ENCODE results near the gene SLC7A6OS. TPM values are rescaled to one million over a fixed set of nuclear protein-coding genes. Genes with fewer than 3 reads are reported as not detected.

The SLC7A6OS gene
- total RNA-seq, 1 experiment from 2014 or later: 11.9 TPM

- no peak for DNase-seq (ENCODE audit: low read depth)
- in situ Hi-C loops (cut with HindIII; ENCODE audit: low pct_unique_long_range_greater_than_20kb, low sequenced_read_pairs): no loop called here
These were observed 23.2 kb downstream of the SLC7A6OS start for GRCh38 chr16:68287276-68288251.

- no peak for DNase-seq (ENCODE audit: low read depth)
- in situ Hi-C loops (cut with HindIII; ENCODE audit: low pct_unique_long_range_greater_than_20kb, low sequenced_read_pairs): no loop called here
These were observed 24.3 kb downstream of the SLC7A6OS start for GRCh38 chr16:68286153-68287074.

GRCh38 chr16:68285683-68286082, 25.1 kb downstream of the SLC7A6OS start:
- no peak for DNase-seq (ENCODE audit: low read depth)
- in situ Hi-C loops (cut with HindIII; ENCODE audit: low pct_unique_long_range_greater_than_20kb, low sequenced_read_pairs): no loop called here

GRCh38 chr16:68284847-68285246, 25.9 kb downstream of the SLC7A6OS start:
- in situ Hi-C loops (cut with HindIII; ENCODE audit: low pct_unique_long_range_greater_than_20kb, low sequenced_read_pairs): no loop called here
- no peak for DNase-seq (ENCODE audit: low read depth)

- DNase-seq (ENCODE audit: low read depth): no peak
- in situ Hi-C loops (cut with HindIII; ENCODE audit: low pct_unique_long_range_greater_than_20kb, low sequenced_read_pairs): no loop called here
These were observed 26.7 kb downstream of the SLC7A6OS start for GRCh38 chr16:68283801-68284598.

GRCh38 chr16:68283346-68283745, 27.4 kb downstream of the SLC7A6OS start:
- no peak for DNase-seq (ENCODE audit: low read depth)
- in situ Hi-C loops (cut with HindIII; ENCODE audit: low pct_unique_long_range_greater_than_20kb, low sequenced_read_pairs): no loop called here

- in situ Hi-C loops (cut with HindIII; ENCODE audit: low pct_unique_long_range_greater_than_20kb, low sequenced_read_pairs): no loop called here
- DNase-seq (ENCODE audit: low read depth): no peak
These were observed 28.7 kb downstream of the SLC7A6OS start for GRCh38 chr16:68282064-68282452.

- in situ Hi-C loops (cut with HindIII; ENCODE audit: low pct_unique_long_range_greater_than_20kb, low sequenced_read_pairs): no loop called here
These were observed 29.2 kb downstream of the SLC7A6OS start for GRCh38 chr16:68281368-68282063.

GRCh38 chr16:68279726-68280558, 30.8 kb downstream of the SLC7A6OS start:
- in situ Hi-C loops (cut with HindIII; ENCODE audit: low pct_unique_long_range_greater_than_20kb, low sequenced_read_pairs): no loop called here
- no peak for DNase-seq (ENCODE audit: low read depth)

More at GRCh38 chr16:68281368-68282063, 29.2 kb downstream of the SLC7A6OS start:
- no peak for DNase-seq (ENCODE audit: low read depth)

- DNase-seq (ENCODE audit: low read depth): no peak
- in situ Hi-C loops (cut with HindIII; ENCODE audit: low pct_unique_long_range_greater_than_20kb, low sequenced_read_pairs): no loop called here
These were observed 34.5 kb downstream of the SLC7A6OS start for GRCh38 chr16:68276223-68276622.

GRCh38 chr16:68275611-68276191, 35.0 kb downstream of the SLC7A6OS start:
- no peak for DNase-seq (ENCODE audit: low read depth)
- in situ Hi-C loops (cut with HindIII; ENCODE audit: low pct_unique_long_range_greater_than_20kb, low sequenced_read_pairs): no loop called here

- no peak for DNase-seq (ENCODE audit: low read depth)
- in situ Hi-C loops (cut with HindIII; ENCODE audit: low pct_unique_long_range_greater_than_20kb, low sequenced_read_pairs): no loop called here
These were observed 36.3 kb downstream of the SLC7A6OS start for GRCh38 chr16:68274441-68274840.

- no peak for DNase-seq (ENCODE audit: low read depth)
- in situ Hi-C loops (cut with HindIII; ENCODE audit: low pct_unique_long_range_greater_than_20kb, low sequenced_read_pairs): no loop called here
These were observed 36.9 kb downstream of the SLC7A6OS start for GRCh38 chr16:68273896-68274295.

GRCh38 chr16:68273459-68273858, 37.3 kb downstream of the SLC7A6OS start:
- in situ Hi-C loops (cut with HindIII; ENCODE audit: low pct_unique_long_range_greater_than_20kb, low sequenced_read_pairs): no loop called here

GRCh38 chr16:68272507-68273209, 38.1 kb downstream of the SLC7A6OS start:
- no peak for DNase-seq (ENCODE audit: low read depth)

More at GRCh38 chr16:68273459-68273858, 37.3 kb downstream of the SLC7A6OS start:
- DNase-seq (ENCODE audit: low read depth): no peak

GRCh38 chr16:68270353-68270752, 40.4 kb downstream of the SLC7A6OS start:
- in situ Hi-C loops (cut with HindIII; ENCODE audit: low pct_unique_long_range_greater_than_20kb, low sequenced_read_pairs): no loop called here
- DNase-seq (ENCODE audit: low read depth): no peak

More at GRCh38 chr16:68272507-68273209, 38.1 kb downstream of the SLC7A6OS start:
- in situ Hi-C loops (cut with HindIII; ENCODE audit: low pct_unique_long_range_greater_than_20kb, low sequenced_read_pairs): no loop called here

Data from Caki2 (cell line).